Suprapubic skin (tissue), 4 donors: Measurements from ENCODE around the gene PRKRIP1. TPM values are rescaled to one million over a fixed set of nuclear protein-coding genes. Genes with fewer than 3 reads are reported as not detected.

Source experiments
- DNase-seq, 2 donors: peaks; one replicate each; pipeline ENCODE4 v3.0.0-alpha.2; 2019; ENCODE audit warnings: low spot score in 2 of 2
- H3K27ac ChIP-seq: fragments of 200-600 bp; sonication (generic); one replicate; pipeline ENCODE4 v1.5.1; 2019
- H3K27me3 ChIP-seq: fragments of 200-600 bp; sonication (generic); one replicate; pipeline ENCODE4 v1.5.1; 2019
- H3K36me3 ChIP-seq: fragments of 200-600 bp; sonication (generic); one replicate; pipeline ENCODE4 v1.5.1; 2019
- H3K4me1 ChIP-seq: fragments of 200-600 bp; sonication (generic); one replicate; pipeline ENCODE4 v1.5.1; 2019
- H3K4me3 ChIP-seq: fragments of 200-600 bp; sonication (generic); one replicate; pipeline ENCODE4 v1.5.1; 2019; ENCODE audit warnings: mild to moderate bottlenecking
- H3K9me3 ChIP-seq: fragments of 200-600 bp; sonication (generic); one replicate; pipeline ENCODE4 v1.5.1; 2019
- CTCF ChIP-seq, 2 donors: fragments of 200-600 bp in 1 of 2; fragments of 450-650 bp in 1 of 2; sonication (generic) in 1 of 2; IDR thresholded peaks; one replicate each; pipeline ENCODE4 v1.5.1; 2016 to 2019; ENCODE audit warnings: antibody characterized with exemption in 2 of 2, mild to moderate bottlenecking in 1 of 2, moderate library complexity in 1 of 2
- EP300 ChIP-seq: sonication (generic); formaldehyde crosslinking; IDR thresholded peaks from one replicate; pipeline ENCODE4 v1.6.1; 2017; ENCODE audit warnings: antibody characterized with exemption
- POLR2A ChIP-seq, 2 donors: fragments of 450-650 bp; IDR thresholded peaks; one replicate each; pipeline ENCODE4 v1.6.1; 2017; ENCODE audit warnings: antibody characterized with exemption in 2 of 2, mild to moderate bottlenecking in 2 of 2, moderate library complexity in 2 of 2
- POLR2AphosphoS5 ChIP-seq, 3 donors: sonication (generic); formaldehyde crosslinking; IDR thresholded peaks; one replicate each; pipeline ENCODE4 v1.6.1; 2017; ENCODE audit warnings: antibody characterized with exemption in 3 of 3
- WGBS: methylation state at CpG from one replicate; pipeline ENCODE4 v1.1.5; 2018; 5-methylcytosine and 5-hydroxymethylcytosine counted together
- total RNA-seq, 4 donors: library from RNA; depleted of rRNA; stranded (reverse); fragments of >200 nt; gene quantifications; one replicate each; pipeline ENCODE4 v1.1.0, GENCODE V29; 2016

PRKRIP1 gene
- total RNA-seq, 4 donors from 2014 or later = 21.5 to 54.7 (median 23.3) TPM

GRCh38 chr7:102457352-102457924 is 61.3 kb downstream of the PRKRIP1 start:
- TF ChIP-seq EP300 = no peak
- no peak for TF ChIP-seq POLR2A (IDR thresholded peaks at IDR 0.05)
- no peak for TF ChIP-seq CTCF (IDR thresholded peaks at IDR 0.05)
- no peak for TF ChIP-seq POLR2AphosphoS5 (IDR thresholded peaks at IDR 0.05)
- Histone ChIP-seq H3K9me3 (no peaks in the 10 kb centered on the region), H3K4me3 (no peak overlapping the region), H3K4me1 (no peaks in the 10 kb centered on the region), H3K27ac (no peak overlapping the region), H3K36me3 (peaks cover 44% of the 10 kb centered on the region), H3K27me3 (no peaks in the 10 kb centered on the region)
- 94% methylated on average over 29 of the region's 40 CpGs for WGBS
- DNase-seq = no peak

- H3K4me3 ChIP-seq = no peak overlapping the region
Observed at GRCh38 chr7:102459221-102459844, 63.2 kb downstream of the PRKRIP1 start.

GRCh38 chr7:102460467-102460866 is 64.3 kb downstream of the PRKRIP1 start:
- Histone ChIP-seq H3K4me1 (peaks cover 16% of the 10 kb centered on the region), H3K27ac (no peak overlapping the region), H3K27me3 (no peaks in the 10 kb centered on the region), H3K36me3 (peaks cover 40% of the 10 kb centered on the region), H3K9me3 (no peaks in the 10 kb centered on the region), H3K4me3 (no peak overlapping the region)
- TF ChIP-seq POLR2AphosphoS5 (IDR thresholded peaks at IDR 0.05) (no peak), CTCF (IDR thresholded peaks at IDR 0.05) (no peak), EP300 (no peak), POLR2A (IDR thresholded peaks at IDR 0.05) (no peak)
- WGBS = 83% methylated on average over 8 of the region's 8 CpGs
- no peak for DNase-seq

More at GRCh38 chr7:102459221-102459844, 63.2 kb downstream of the PRKRIP1 start:
- Histone ChIP-seq H3K36me3 (peaks cover 44% of the 10 kb centered on the region), H3K9me3 (no peaks in the 10 kb centered on the region), H3K4me1 (peaks cover 10% of the 10 kb centered on the region), H3K27ac (no peak overlapping the region), H3K27me3 (no peaks in the 10 kb centered on the region)
- TF ChIP-seq POLR2A (IDR thresholded peaks at IDR 0.05) (no peak), CTCF (IDR thresholded peaks at IDR 0.05) (no peak)
- 95% methylated on average over 23 of the region's 24 CpGs for WGBS
- no peak for DNase-seq

- peak overlapping the region; percentile 11 for H3K27ac ChIP-seq
- DNase-seq = no peak
- no peak for TF ChIP-seq POLR2AphosphoS5 (IDR thresholded peaks at IDR 0.05)
- no peak for TF ChIP-seq POLR2A (IDR thresholded peaks at IDR 0.05)
- TF ChIP-seq CTCF (IDR thresholded peaks at IDR 0.05) = no peak
- no peak for TF ChIP-seq EP300
- H3K4me1 ChIP-seq = peaks cover 34% of the 10 kb centered on the region
- peak overlapping the region; percentile 60 for H3K4me3 ChIP-seq
- 10% methylated on average over 24 of the region's 24 CpGs for WGBS
- H3K27me3 ChIP-seq = no peaks in the 10 kb centered on the region
- H3K36me3 ChIP-seq = peaks cover 13% of the 10 kb centered on the region
- H3K9me3 ChIP-seq = no peaks in the 10 kb centered on the region
Observed at GRCh38 chr7:102463841-102464576, 67.8 kb downstream of the PRKRIP1 start.

- DNase-seq = peak; percentile 96 to 97
- peaks cover 34% of the 10 kb centered on the region for H3K4me1 ChIP-seq
- H3K9me3 ChIP-seq = no peaks in the 10 kb centered on the region
Observed at GRCh38 chr7:102464577-102465280, 68.6 kb downstream of the PRKRIP1 start, which contains the start of the genes ALKBH4 and LRWD1. Gene ALKBH4 (minus strand): TSS chr7:102464863. CDS start chr7:102464836, 27 bp downstream. Gene LRWD1 (plus strand): TSS chr7:102464984. CDS start chr7:102465081, 97 bp downstream.

More at GRCh38 chr7:102464577-102465280, 68.6 kb downstream of the PRKRIP1 start, which contains the start of the genes ALKBH4 and LRWD1:
- Histone ChIP-seq H3K27me3 (no peaks in the 10 kb centered on the region), H3K4me3 (peak within 1 kb of the TSS; percentile 60), H3K36me3 (peaks cover 14% of the 10 kb centered on the region), H3K27ac (peak within 1 kb of the TSS; percentile 11)
- peak in 1 of 3 donors; percentile 54 for TF ChIP-seq POLR2AphosphoS5 (IDR thresholded peaks at IDR 0.05)
- TF ChIP-seq POLR2A (IDR thresholded peaks at IDR 0.05) = peak in 1 of 2 donors; percentile 50
- no peak for TF ChIP-seq EP300
- TF ChIP-seq CTCF (IDR thresholded peaks at IDR 0.05) = peak in 1 of 2 donors; percentile 25
- 0% methylated on average over 10 of the region's 81 CpGs for WGBS
